ENCODE measurements around the gene AP2A2. TPM values are rescaled to one million over a fixed set of nuclear protein-coding genes. Genes with fewer than 3 reads are reported as not detected.

AP2A2 gene
- total and polyA plus RNA-seq, 2 donors (not counting 1 experiment from before 2014, with no cell fraction given), result 53.1 to 57.0 TPM

DNA sequence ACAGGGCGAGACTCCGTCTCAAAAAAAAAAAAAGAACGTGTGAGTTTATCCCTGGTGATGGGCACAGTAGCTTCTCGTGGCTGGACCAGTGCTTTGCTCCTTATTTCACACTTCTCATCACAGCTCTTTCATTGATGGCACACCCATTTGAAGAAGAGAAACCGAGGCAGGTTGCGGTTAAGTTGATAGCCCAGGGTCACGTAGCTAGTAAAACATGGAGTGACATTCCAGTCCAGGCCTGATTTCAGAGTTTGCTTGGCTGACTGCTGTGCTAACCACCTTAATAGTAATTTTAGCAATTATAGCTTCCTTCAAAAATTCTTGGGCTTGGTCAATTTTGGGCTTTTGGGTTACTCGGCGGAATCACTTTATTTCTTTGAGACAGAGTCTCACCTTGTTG lies 25.8 kb downstream of the AP2A2 start:
- intact Hi-C loops (cut with micrococcal nuclease), result no loop called here
- Histone ChIP-seq H3K36me3 (replicated peaks in 1 of 2; ENCODE audit: control extremely low read depth in 1 of 2, control insufficient read depth in 1 of 2, extremely low read depth in 1 of 2, insufficient read depth in 2 of 2, low read length in 1 of 2) (peaks cover 0 to 5% of the 10 kb centered on the region in 2 experiments), H3K79me2 (ENCODE audit: control insufficient read depth, insufficient read depth, low read length) (peaks cover 74% of the 10 kb centered on the region), H3K9ac (ENCODE audit: low read length) (no peak overlapping the region), H3K27me3 (replicated peaks in 1 of 4; ENCODE audit: control extremely low read depth in 1 of 4, control insufficient read depth in 3 of 4, insufficient read depth in 4 of 4, low read length in 3 of 4) (no peaks in the 10 kb centered on the region), H3K9me3 (ENCODE audit: control extremely low read depth in 1 of 3, control insufficient read depth in 2 of 3, insufficient read depth in 1 of 3, low read length in 2 of 3) (peaks cover 0 to 14% (median 8%) of the 10 kb centered on the region in 3 donors), H3K4me1 (ENCODE audit: control insufficient read depth in 2 of 2, insufficient read depth in 2 of 2, low read length in 2 of 2) (peaks cover 18% of the 10 kb centered on the region in 2 donors), H3K4me2 (replicated peaks; ENCODE audit: low read depth, low read length, poor library complexity, severe bottlenecking) (no peak overlapping the region), H3K4me3 (ENCODE audit: control extremely low read depth in 1 of 5, extremely low read depth in 1 of 5, insufficient read depth in 1 of 5, low read depth in 2 of 5, low read length in 4 of 5) (no peak overlapping the region), H4K20me1 (ENCODE audit: control insufficient read depth, insufficient read depth, low read length, poor library complexity, severe bottlenecking) (peaks cover 45% of the 10 kb centered on the region), H2AFZ (ENCODE audit: insufficient read depth, low read depth, low read length, poor library complexity, severe bottlenecking) (no peak overlapping the region), H3K27ac (ENCODE audit: low read length in 2 of 2) (no peak overlapping the region)
- DNase-seq (no peak), ATAC-seq (ENCODE audit: low read depth) (no peak)
- no peak overlapping the region for H3K4me3 Mint-ChIP-seq
- no peak for TF ChIP-seq EZH2 (IDR thresholded peaks at IDR 0.05; ENCODE audit: borderline replicate concordance, insufficient read depth, low read depth, low read length, poor library complexity, severe bottlenecking)
- TF ChIP-seq, protein P1, sequence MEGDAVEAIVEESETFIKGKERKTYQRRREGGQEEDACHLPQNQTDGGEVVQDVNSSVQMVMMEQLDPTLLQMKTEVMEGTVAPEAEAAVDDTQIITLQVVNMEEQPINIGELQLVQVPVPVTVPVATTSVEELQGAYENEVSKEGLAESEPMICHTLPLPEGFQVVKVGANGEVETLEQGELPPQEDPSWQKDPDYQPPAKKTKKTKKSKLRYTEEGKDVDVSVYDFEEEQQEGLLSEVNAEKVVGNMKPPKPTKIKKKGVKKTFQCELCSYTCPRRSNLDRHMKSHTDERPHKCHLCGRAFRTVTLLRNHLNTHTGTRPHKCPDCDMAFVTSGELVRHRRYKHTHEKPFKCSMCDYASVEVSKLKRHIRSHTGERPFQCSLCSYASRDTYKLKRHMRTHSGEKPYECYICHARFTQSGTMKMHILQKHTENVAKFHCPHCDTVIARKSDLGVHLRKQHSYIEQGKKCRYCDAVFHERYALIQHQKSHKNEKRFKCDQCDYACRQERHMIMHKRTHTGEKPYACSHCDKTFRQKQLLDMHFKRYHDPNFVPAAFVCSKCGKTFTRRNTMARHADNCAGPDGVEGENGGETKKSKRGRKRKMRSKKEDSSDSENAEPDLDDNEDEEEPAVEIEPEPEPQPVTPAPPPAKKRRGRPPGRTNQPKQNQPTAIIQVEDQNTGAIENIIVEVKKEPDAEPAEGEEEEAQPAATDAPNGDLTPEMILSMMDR (IDR thresholded peaks at IDR 0.05), result no peak
- H3K9me3 Mint-ChIP-seq (ENCODE audit: insufficient read depth), result peaks cover 3% of the 10 kb centered on the region
- ChIA-PET POLR2A (no interaction called here), CTCF (no interaction called here)
- H3K27me3 Mint-ChIP-seq, result no peaks in the 10 kb centered on the region
- no peak overlapping the region for H3K27ac Mint-ChIP-seq
- peaks cover 31% of the 10 kb centered on the region for H3K4me1 Mint-ChIP-seq
- WGBS (ENCODE audit: insufficient coverage), result 92% methylated on average over 9 of the region's 9 CpGs

GRCh38 chr11:952406-953385 lies 27.0 kb downstream of the AP2A2 start:
- intact Hi-C loops (cut with micrococcal nuclease), result no loop called here
- no peak overlapping the region for H3K9ac ChIP-seq (ENCODE audit: low read length)
- TF ChIP-seq EZH2 (IDR thresholded peaks at IDR 0.05; ENCODE audit: borderline replicate concordance, insufficient read depth, low read depth, low read length, poor library complexity, severe bottlenecking), result no peak
- TF ChIP-seq, protein P1 (IDR thresholded peaks at IDR 0.05), result no peak
- H3K9me3 Mint-ChIP-seq (ENCODE audit: insufficient read depth), result peaks cover 3% of the 10 kb centered on the region
- H2AFZ ChIP-seq (ENCODE audit: insufficient read depth, low read depth, low read length, poor library complexity, severe bottlenecking), result no peak overlapping the region
- no peak for DNase-seq
- POLR2A ChIA-PET, result no interaction called here
- no peak overlapping the region for H3K27ac ChIP-seq (ENCODE audit: low read length in 2 of 2)
- H3K36me3 ChIP-seq (replicated peaks in 1 of 2; ENCODE audit: control extremely low read depth in 1 of 2, control insufficient read depth in 1 of 2, extremely low read depth in 1 of 2, insufficient read depth in 2 of 2, low read length in 1 of 2), result peaks cover 0 to 8% of the 10 kb centered on the region in 2 experiments
- H3K79me2 ChIP-seq (ENCODE audit: control insufficient read depth, insufficient read depth, low read length), result peaks cover 66% of the 10 kb centered on the region
- H3K27me3 Mint-ChIP-seq, result no peaks in the 10 kb centered on the region
- peaks cover 31% of the 10 kb centered on the region for H3K4me1 Mint-ChIP-seq
- CTCF ChIA-PET, result no interaction called here
- H4K20me1 ChIP-seq (ENCODE audit: control insufficient read depth, insufficient read depth, low read length, poor library complexity, severe bottlenecking), result peaks cover 46% of the 10 kb centered on the region
- no peak overlapping the region for H3K4me3 Mint-ChIP-seq
- no peak overlapping the region for H3K4me2 ChIP-seq (replicated peaks; ENCODE audit: low read depth, low read length, poor library complexity, severe bottlenecking)
- peaks cover 0 to 14% (median 8%) of the 10 kb centered on the region in 3 donors for H3K9me3 ChIP-seq (ENCODE audit: control extremely low read depth in 1 of 3, control insufficient read depth in 2 of 3, insufficient read depth in 1 of 3, low read length in 2 of 3)
- peaks cover 18% of the 10 kb centered on the region in 2 donors for H3K4me1 ChIP-seq (ENCODE audit: control insufficient read depth in 2 of 2, insufficient read depth in 2 of 2, low read length in 2 of 2)
- H3K27ac Mint-ChIP-seq, result no peak overlapping the region
- no peak overlapping the region for H3K4me3 ChIP-seq (ENCODE audit: control extremely low read depth in 1 of 5, extremely low read depth in 1 of 5, insufficient read depth in 1 of 5, low read depth in 2 of 5, low read length in 4 of 5)
- WGBS (ENCODE audit: insufficient coverage), result 98% methylated on average over 16 of the region's 18 CpGs
- no peak for ATAC-seq (ENCODE audit: low read depth)
- no peaks in the 10 kb centered on the region for H3K27me3 ChIP-seq (replicated peaks in 1 of 4; ENCODE audit: control extremely low read depth in 1 of 4, control insufficient read depth in 3 of 4, insufficient read depth in 4 of 4, low read length in 3 of 4)

Data from B cell (primary cell).